ENCODE results near the gene FAM174B.
A peak's percentile ranks its signal among the peaks of the same experiment; 100 is the strongest.

Gene FAM174B

GRCh38 chr15:92655178-92655995 is at the start of gene FAM174B:
TSS of gene FAM174B (minus strand) at chr15:92655775.
- peak; percentile 62 for DNase-seq (ENCODE audit: low spot score)

GRCh38 chr15:92696096-92696495 is 40.5 kb upstream of the FAM174B start:
- DNase-seq (ENCODE audit: low spot score): no peak

DNA sequence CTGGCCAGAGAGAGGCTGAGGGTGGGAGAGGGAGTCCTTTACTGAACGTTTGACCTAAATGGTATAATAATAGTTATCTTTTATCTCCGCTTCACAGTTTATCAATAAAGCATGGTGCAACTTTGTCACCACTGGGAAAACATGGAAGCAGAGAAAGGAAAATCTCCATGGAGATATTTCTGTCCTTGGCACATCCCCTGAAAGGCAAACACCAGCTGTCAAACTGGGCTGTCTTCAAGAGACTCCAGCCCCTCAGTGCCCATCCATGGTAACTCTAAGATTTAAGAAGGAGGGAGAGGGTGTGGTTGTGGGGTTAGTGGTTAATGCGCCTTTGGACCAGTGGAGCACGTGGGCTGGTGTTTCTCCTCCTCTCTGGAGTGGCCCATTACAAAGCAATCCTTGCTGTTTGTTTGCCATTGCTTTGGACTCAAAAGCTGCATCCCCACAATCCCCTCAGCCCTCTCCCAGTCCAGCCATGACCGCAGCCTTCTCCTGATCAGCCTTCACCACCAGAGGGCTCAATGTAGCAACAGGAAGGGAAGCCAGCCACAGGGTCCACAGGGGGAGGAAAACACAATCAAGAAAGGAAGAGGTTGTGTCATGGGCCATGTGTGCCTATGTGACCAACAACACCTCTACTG is 38.2 kb upstream of the FAM174B start:
- DNase-seq (ENCODE audit: low spot score): peak; percentile 42

GRCh38 chr15:92690395-92690794 is 34.8 kb upstream of the FAM174B start:
- no peak for DNase-seq (ENCODE audit: low spot score)

DNA sequence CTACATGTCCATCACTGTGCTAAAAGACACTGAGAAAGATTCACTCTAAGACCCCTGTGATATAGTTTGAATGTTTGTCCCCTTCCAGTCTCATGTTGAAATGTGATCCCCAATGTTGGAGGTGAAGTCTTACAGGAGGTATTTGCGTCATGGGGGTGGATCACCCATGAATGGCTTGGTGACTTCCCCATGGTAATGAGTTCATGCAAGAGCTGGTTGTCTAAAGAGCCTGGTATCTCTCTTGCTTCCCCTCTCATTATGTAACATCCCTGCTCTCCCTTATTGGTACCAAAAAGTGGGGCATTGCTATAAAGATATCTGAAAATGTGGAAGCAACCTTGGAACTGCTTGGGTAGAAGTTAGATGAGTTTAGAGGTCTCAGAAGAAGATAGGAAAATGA is 32.2 kb upstream of the FAM174B start:
- DNase-seq (ENCODE audit: low spot score): no peak

DNA sequence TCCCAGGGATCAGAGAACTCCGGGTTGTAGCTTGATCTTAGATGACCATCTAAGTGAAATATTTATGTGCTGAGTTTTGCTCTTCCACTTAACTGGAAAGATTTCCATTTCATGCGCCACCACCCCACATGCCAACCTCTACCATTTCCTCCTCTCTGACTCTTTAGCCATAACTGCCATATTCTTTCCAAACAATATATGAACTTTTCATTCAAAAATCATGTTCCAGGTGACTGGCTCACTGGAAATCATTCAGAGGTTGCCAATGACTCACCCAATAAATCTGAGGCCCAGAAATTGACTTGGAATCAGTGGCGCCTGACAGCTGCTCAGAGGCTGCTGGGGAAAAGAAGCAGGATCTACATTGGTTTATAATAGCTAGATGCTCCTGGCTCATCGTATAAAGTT is 31.6 kb upstream of the FAM174B start:
- no peak for DNase-seq (ENCODE audit: low spot score)

DNA sequence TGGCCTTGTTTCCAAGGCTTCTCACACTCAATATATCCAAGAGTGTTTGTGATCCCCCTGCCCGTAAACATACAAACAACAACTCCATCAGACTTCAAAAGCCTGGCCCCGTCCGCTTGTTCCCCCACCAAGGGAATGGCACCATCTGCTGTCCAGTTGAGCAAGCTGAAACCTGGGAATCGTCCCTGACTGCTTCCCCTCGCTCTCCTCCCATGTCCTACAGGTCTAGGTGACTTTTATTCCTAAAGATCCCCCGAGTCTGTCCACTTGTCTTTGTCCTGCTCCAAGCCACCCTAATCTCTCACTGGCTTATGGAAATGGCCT is 27.9 kb upstream of the FAM174B start:
- DNase-seq (ENCODE audit: low spot score): peak; percentile 23

- no peak for DNase-seq (ENCODE audit: low spot score)
Observed at GRCh38 chr15:92682741-92683510, 27.4 kb upstream of the FAM174B start.

DNA sequence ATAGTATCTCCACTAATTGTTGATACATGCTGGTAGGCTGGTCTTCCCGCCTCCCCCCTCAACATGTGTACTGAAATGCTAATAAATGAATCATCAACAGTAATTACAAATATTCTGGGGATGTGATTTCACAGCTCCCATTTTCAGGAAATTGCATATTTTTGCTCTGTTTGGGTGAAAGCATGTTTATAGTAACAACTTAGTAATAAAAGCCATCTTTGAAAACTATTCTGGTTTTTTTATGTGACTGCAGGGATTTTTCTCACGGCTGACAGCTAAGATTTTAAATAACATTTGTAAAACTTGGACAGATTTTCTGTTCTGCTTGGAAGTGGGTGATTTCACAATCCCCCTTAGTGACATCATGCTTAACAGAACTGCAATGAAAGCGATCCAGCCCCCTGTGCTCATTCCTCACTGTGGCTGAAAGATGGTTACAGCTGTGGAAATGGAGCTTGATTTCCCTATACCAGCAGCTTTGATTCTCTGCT is 25.6 kb upstream of the FAM174B start:
- no peak for DNase-seq (ENCODE audit: low spot score)

DNA sequence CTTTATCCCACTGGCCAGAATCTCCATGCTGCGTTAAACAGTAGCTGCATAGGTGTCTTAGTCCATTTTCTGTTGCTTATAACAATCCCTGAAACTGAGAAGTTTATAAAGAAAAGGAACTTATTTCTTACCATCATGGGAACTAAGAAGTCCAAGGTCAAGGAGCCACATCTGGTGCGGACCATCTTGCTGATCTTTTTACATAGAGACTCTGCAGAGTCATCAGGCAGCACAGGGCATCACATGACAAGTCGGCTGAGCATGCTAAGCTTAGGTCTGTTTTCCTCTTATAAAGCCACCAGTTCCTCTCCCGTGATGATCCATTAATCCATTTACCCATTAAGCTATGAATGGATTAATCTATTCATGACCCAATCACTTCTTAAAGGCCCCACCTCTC is 22.4 kb upstream of the FAM174B start:
- DNase-seq (ENCODE audit: low spot score): no peak

GRCh38 chr15:92676561-92676960 is 21.0 kb upstream of the FAM174B start:
- no peak for DNase-seq (ENCODE audit: low spot score)

- DNase-seq (ENCODE audit: low spot score): no peak
Observed at GRCh38 chr15:92675485-92675884, 19.9 kb upstream of the FAM174B start.

DNA sequence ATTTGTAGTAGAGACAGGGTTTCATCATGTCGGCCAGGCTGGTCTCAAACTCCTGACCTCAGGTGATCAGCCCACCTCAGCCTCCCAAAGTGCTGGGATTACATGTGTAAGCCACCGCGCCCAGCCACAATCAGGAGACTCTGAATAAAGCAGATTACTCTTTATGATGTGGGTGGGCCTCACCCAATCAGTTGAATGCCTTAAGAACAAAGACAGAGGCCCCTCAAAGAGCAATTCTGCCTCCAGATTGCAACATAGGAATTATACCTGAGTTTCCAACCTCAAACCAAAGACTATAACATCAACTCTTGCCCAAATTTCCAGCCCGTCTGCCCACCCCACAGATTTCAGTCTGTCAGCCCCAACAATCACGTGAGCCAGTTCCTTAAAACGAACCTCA is 18.8 kb upstream of the FAM174B start:
- DNase-seq (ENCODE audit: low spot score): no peak

DNA sequence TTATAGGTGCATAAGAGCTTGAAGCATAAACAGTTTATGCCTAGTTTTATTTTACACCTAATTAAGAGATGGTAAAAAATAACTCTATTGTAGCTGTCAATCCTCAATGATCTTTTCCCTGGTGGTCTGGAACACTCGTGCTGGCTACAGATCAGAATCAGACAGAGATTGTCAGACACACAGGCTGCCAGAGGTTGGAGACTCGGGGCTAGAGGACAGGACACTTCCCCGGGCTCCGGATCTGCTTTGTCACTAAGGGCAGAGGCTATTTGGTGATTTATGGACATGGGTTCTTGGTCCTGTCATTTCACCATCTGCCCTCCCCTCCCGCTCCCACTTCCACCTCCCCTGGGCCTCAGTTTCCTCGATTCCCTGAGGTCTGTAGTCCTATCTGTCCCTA is 16.5 kb upstream of the FAM174B start:
- no peak for DNase-seq (ENCODE audit: low spot score)

DNA sequence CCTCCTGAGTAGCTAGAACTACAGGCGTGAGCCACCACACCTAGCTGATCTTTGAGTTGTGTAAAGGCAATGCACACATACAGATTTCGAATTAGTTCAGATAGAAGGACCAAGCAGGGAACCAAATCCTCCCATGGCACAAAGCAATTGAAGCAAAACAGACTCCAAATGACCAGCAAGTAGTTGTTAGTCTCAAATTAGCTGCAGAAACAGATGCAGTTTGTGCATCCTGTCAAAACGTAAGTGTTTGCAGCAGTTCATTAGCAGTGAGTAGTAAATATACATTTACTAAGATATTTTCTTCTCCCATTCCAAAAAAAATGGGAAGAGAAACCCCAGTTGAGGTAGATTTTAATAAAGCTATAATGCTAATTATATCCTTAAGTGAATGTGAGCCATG is 15.8 kb upstream of the FAM174B start:
- DNase-seq (ENCODE audit: low spot score): no peak

DNA sequence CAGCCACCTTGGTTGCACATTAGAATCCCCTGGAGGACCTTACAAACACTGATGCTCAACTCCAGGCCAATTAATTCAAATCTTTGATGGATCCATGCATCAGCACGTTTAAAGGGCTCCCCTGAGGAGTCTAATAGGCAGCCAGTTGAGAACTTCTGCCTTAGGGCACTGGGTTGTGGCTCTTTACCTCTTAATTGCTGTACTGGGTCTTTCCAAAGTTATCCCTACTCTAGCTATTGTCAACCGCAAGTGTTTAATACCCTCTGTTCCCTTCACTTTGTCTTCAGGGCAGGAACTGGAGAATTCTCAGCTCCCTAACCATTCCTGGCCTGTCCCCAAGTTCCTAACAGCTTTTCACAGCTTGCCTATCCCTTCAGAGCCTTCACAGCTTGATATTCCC is 15.0 kb upstream of the FAM174B start:
- DNase-seq (ENCODE audit: low spot score): no peak

DNA sequence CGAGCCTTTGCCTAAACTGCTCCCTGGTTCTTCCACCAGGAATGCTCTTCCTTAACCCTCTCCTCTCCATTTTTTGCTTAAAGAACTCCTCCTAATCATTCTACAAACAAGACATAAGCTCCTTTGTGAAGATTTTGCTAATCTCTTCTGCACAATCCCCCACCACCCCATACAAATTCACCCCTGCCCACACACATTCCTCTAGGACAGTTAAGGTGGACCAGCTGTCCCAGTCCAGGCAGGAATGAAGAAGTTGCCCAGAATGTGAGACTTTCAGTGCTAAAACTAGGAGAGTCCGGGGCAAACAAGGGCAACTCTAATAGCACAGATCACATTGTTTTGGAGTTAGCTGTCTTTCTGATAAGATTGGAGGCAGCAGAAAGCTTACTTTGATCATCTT is 13.9 kb upstream of the FAM174B start:
- DNase-seq (ENCODE audit: low spot score): no peak

DNA sequence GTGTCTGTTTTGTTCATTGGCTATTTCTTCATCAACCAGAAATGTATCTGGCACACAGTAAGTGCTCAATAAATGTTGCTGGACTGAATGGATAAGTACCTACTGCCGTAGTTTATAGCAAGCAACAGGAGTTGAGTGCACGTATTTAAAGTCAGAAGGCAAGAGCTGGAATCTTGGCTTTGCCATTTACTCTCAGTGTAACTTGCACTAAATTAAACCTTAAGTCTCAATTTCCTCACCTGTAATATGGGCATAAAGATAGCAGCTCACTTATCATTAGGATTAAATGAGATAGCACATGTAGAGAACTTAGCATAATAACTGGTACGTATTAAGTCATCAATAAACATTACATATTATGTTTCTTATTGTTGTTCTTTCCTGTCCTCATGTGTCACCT is 13.0 kb upstream of the FAM174B start:
- no peak for DNase-seq (ENCODE audit: low spot score)

- no peak for DNase-seq (ENCODE audit: low spot score)
Observed at GRCh38 chr15:92667970-92668485, 12.5 kb upstream of the FAM174B start.

- peak; percentile 32 for DNase-seq (ENCODE audit: low spot score)
Observed at GRCh38 chr15:92667287-92667904, 11.8 kb upstream of the FAM174B start.

DNA sequence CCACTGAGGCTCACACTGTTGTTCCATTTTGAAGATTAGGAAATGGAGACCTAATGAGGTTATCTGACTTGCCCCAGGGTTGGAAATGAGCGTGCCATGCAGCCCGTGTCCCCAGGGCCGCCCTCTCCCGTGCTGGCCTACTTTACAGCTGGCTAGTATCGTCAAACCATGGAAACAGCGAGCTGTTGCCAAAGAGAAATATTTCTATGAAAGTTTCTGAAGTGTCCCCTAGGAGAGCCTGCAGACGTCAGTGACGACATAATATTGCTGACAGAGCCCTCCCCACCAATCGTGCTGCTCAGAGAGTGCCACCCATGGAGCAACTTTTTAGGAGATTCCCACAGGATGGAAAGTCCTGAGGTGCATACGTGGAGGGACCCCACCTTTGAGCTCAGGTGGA is 11.2 kb upstream of the FAM174B start:
- no peak for DNase-seq (ENCODE audit: low spot score)

DNA sequence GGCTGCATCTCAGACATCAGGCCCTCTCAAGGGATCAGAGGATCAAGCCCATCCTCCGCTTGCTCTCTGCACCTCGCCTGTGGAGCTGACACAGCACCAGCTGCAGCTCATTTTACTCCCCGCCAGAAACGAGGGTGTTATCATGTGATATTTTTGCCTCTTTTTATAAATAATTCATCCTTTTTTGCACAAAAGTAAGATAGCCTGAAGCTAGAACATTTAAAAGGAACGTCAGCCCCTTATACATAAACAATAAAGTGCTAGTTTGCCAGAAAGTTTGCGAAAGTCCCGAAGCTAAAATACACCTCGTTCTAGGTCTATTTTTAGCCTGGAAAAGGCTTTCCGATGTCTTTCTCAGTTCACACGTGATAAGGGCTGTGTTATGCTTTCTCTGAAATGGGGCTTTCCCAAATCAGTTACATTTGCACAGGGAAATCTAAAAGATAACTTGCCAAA is 9.6 kb upstream of the FAM174B start:
- DNase-seq (ENCODE audit: low spot score): no peak

All from SW480 (cell line).